ENCODE measurements around the gene DACH1. TPM values are rescaled to one million over a fixed set of nuclear protein-coding genes. Genes with fewer than 3 reads are reported as not detected.

Gene DACH1
- total and polyA plus RNA-seq, 9 of the 15 experiments (the other 6 are each of a cell fraction or from before 2014, with no cell fraction given): 0.04 to 0.07 (median 0.04) TPM; not detected in 2

GRCh38 chr13:71704656-71705055 is 162.3 kb downstream of the DACH1 start:
- Histone ChIP-seq H3K9ac (ENCODE audit: insufficient read depth in 1 of 2, low read depth in 2 of 2, low read length in 2 of 2) (no peak overlapping the region), H3K4me2 (ENCODE audit: insufficient read depth, low read length) (no peak overlapping the region), H3K9me1 (ENCODE audit: control insufficient read depth, insufficient read depth, low read length) (no peaks in the 10 kb centered on the region), H2AFZ (ENCODE audit: low read depth, low read length) (no peak overlapping the region), H3K4me1 (replicated peaks in 1 of 2; ENCODE audit: control insufficient read depth in 2 of 2, insufficient read depth in 2 of 2, low read length in 2 of 2) (no peaks in the 10 kb centered on the region), H4K20me1 (replicated peaks; ENCODE audit: control insufficient read depth, insufficient read depth, low read length) (no peaks in the 10 kb centered on the region), H3K4me3 (no peak overlapping the region), H3K27ac (ENCODE audit: extremely low read depth, low read depth, low read length) (no peak overlapping the region), H3K36me3 (ENCODE audit: control insufficient read depth, insufficient read depth, low read length) (no peaks in the 10 kb centered on the region), H3K27me3 (ENCODE audit: control insufficient read depth in 2 of 2, insufficient read depth in 2 of 2, low read length in 2 of 2) (no peaks in the 10 kb centered on the region), H3K79me2 (ENCODE audit: control insufficient read depth, insufficient read depth, low read length) (no peaks in the 10 kb centered on the region), H3K9me3 (replicated peaks; ENCODE audit: control insufficient read depth, insufficient read depth, low read depth, low read length) (no peaks in the 10 kb centered on the region)
- DNase-seq (ENCODE audit: extremely low read depth in 1 of 4, low spot score in 3 of 4): no peak
- ATAC-seq: no peak
- CTCF ChIA-PET (ENCODE audit: low intra/inter-chr PET ratio): no interaction called here
- BruUV-seq (replicated peaks): no TSS peak
- 0% methylated on average over 4 of the region's 4 CpGs for WGBS (ENCODE audit: insufficient coverage, low coverage, missing lambda C conversion rate)
- in situ Hi-C loops (cut with MboI) (no loop called here), intact Hi-C loops (cut with micrococcal nuclease) (no loop called here)
- TF ChIP-seq EZH2 (IDR thresholded peaks at IDR 0.05; ENCODE audit: borderline replicate concordance, low read depth, low read length): no peak
- no peak for TF ChIP-seq ESRRB (CRISPR knock-in tag; IDR thresholded peaks at IDR 0.05; ENCODE audit: borderline replicate concordance)
- TF ChIP-seq ZNF324 (CRISPR knock-in tag; IDR thresholded peaks at IDR 0.05): no peak
- TF ChIP-seq TEAD2 (tag; IDR thresholded peaks at IDR 0.05): no peak
- TF ChIP-seq FOXJ3 (CRISPR knock-in tag; IDR thresholded peaks at IDR 0.05): no peak
- TF ChIP-seq E4F1 (CRISPR knock-in tag; IDR thresholded peaks at IDR 0.05; ENCODE audit: borderline replicate concordance): no peak
- TF ChIP-seq RBM34 (IDR thresholded peaks at IDR 0.05; ENCODE audit: borderline replicate concordance, insufficient read depth, low read length): no peak
- no peak for TF ChIP-seq ZNF174 (CRISPR knock-in tag; IDR thresholded peaks at IDR 0.05)
- TF ChIP-seq XRCC5 (IDR thresholded peaks at IDR 0.05; ENCODE audit: low read depth, low read length): no peak
- no peak for TF ChIP-seq BRD4 (IDR thresholded peaks at IDR 0.05)
- TF ChIP-seq CBFA2T3 (IDR thresholded peaks at IDR 0.05): no peak
- no peak for TF ChIP-seq HINFP (tag; conservative IDR thresholded peaks at IDR 0.05; ENCODE audit: low read depth)
- no peak for TF ChIP-seq KDM1A (IDR thresholded peaks at IDR 0.05)
- no peak for TF ChIP-seq FOXO4 (CRISPR knock-in tag; IDR thresholded peaks at IDR 0.05)
- POLR2A ChIA-PET: no interaction called here
- FAIRE-seq: no peak

Data from K562 (cell line).